Stimulated activated CD4-positive, alpha-beta T cell treated with anti-CD3 and anti-CD28 coated beads, TNF-alpha, amount 100 ng/mL, for 24 hours (primary cell): ENCODE results near the gene ATF7.
"Not testable (repeated sequence)": the region's sequence is repeated elsewhere in the genome, so short reads cannot be mapped to it uniquely, and the experiment has no call there.

ENCODE experiments used
- DNase-seq, 3 experiments: peaks; one replicate each; pipeline ENCODE4 v3.0.0-alpha.2; 2020; ENCODE audit warnings: low read depth in 3 of 3

The ATF7 gene

DNA sequence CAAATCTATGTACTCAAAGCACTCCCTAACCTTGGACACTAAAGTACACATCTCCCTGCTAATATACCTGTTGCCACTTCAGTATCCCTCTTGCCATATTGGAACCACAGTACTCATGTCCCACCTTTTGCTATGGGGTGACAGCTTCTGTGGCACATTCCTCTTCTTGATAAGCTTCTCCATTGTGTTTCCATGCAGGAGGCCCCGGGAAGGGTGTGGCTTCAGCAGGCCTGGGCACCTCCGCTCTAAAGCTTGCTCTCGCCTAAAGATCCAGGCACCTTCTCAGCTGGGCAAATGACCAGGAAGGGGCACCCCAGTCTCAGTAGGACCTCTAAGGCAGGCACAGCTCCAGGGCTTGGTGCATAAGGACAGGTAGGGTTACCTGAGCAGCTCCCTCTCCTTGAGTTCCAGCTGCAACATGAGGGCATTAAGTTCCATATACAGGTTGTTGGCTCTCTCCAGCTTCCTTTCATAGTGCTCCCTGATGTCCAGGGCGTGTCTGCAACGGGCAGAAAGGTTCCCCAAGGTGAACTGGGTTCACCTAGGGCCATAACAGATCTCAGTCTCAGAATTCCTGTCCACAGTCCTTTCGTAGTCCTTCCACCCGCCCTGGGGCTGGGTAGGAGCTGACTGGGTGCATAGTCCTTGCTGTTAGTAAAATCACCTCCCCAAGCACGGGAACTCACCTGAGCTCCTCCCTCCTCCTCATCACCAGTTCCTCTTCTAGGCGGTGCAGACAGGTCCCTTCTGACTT, 142.8 kb downstream of the ATF7 start:
- no peak for DNase-seq

DNA sequence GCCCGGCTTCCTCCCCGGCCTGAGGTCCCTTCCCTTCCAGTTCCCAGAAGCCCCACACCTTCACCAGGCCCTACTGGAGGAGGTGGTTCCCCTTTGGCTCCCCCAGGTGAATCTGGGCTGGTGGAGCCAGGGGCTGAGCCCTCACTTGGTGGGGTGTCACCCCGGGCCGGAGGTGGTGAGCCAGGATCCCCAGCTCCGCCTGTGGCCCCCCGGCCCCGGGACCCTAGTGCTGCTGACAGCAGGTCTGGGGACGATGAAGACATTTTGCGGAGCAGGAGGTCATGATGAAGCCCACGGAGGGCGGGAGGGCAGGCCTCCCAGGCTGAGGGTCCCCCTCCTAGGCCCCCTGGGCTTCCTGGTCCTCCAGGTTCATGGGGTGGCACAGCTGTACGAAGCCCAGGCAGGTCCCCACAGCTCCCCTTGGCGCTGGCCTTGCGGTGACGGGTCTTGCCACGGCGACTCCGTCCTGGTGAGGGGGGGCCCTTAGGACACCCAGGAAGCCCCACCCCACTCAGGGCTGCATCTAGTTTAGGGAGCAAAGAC, 143.5 kb downstream of the ATF7 start:
- no peak for DNase-seq

DNA sequence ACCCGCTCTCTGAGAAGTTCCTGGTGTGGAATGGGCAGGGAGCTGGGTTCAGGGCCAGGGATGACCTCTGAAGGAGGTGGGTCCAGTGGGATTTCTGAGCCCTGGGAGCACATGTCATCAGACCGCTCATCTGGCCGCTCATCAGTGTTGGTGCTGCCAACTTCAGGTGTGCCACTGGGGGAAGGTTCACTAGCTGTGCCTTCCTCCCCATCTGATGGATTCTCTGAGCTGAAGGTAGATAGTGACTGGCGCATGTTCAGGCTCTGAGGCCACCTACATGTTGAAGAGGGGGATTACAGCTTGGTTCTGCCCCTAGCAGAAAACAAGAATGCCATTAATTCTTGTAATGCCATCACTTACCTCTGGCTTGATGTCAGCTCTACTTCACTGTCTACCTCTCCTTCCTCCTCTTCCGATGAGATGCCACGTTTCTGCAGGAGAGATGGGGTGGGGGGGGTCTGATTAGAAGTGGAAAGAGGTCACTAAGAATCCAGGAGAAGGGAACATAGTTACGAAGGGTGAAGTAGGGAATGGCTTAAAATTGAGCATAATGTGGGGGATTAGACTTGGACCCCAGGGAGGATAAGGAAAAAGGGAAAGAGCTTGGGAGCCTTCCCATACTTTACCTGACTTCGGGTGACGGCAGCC, 144.1 kb downstream of the ATF7 start:
- DNase-seq: no peak

DNA sequence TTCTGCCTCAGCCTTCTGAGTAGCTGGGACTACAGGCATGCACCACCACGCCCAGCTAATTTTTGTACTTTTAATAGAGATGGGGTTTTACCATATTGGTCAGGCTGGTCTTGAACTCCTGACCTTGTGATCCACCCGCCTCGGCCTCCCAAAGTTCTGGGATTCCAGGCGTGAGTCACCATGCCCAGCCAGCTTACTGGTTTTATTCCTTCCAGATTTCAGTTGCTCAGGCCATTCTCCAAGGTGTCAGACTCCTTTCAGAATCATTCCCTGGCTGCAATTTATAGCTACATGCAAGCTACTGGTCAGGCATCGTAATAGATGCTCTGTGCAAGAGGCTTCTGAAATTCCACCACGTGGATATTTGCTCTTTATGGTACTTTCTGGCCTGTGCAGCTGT, 144.7 kb downstream of the ATF7 start:
- not testable (repeated sequence) for DNase-seq

DNA sequence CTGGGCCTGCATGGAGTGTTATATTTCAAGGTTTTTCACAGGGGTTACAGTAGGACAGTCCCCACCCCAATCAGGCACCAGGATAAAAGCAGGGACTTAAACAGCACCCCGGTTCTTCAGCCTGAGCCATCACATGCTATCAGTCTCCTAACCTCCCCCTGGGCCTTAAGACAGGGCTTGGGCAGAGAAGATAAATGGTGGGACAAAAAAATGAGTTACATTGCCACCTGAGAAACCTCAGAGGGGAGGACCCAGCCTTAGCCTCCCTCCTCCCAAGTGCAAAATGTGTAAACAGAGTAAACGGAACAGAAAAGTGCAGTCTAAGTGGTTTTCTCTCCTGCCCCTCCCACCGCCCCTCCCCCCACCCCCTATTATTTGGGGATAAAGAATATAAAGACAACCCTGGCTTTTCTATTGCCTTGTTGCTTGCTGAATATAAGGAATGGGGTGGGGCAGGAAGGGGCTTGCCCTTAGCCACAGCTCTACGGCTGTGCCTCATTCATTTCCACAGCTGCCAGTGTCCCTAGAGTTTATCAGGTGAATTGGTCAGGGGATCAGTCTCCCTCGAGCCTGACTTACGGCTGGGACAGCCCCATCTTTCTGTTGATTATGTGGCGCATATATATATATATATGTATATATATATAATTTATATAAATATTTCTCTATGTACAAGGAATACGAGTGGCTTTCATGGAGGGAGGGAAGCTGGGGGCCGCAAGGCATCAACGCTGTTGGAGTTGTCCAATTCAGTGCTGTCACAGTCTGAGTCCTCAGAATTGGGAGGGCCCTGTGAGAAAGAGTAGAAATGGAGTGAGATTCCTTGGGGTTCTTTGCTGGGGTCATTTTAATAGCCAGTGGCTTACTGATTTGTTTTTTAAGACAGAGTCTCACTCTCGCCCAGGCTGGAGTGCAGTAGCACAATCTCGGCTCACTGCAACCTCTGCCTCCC, 145.4 kb downstream of the ATF7 start:
- no peak for DNase-seq

DNA sequence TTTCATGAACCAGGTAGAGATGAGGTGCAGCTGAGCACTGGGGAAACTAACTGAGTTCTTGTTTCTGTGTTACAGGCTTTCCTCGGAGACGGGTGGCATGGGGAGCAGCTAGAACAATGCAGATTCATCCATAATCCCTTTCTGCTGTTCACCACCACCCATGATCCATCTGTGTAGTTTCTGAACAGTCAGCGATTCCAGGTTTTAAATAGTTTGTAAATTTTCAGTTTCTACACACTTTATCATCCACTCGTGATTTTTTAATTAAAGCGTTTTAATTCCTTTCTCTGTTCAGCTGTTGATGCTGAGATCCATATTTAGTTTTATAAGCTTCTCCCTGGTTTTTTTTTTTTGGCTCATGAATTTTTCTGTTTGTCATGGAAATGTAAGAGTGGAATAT, 146.9 kb downstream of the ATF7 start:
- DNase-seq: no peak

DNA sequence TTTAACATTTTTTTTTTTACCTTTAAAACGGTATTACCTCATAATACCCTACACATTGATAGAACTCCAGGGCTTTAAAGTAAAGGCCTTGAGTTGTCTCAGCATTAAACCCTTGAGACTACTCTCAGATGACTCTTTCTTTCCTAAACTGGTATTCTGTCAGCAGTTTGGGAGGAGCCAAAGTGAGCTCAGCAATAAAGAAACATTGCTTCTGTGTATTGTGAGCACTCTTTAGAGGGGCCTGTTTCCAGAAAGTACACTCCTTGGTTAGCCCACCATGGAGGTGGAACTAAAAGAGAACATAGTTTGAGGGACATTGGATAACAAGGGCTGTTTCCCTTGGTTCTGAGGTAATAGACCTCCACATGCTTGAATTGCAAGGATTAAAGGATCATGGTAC, 147.3 kb downstream of the ATF7 start:
- DNase-seq: no peak

DNA sequence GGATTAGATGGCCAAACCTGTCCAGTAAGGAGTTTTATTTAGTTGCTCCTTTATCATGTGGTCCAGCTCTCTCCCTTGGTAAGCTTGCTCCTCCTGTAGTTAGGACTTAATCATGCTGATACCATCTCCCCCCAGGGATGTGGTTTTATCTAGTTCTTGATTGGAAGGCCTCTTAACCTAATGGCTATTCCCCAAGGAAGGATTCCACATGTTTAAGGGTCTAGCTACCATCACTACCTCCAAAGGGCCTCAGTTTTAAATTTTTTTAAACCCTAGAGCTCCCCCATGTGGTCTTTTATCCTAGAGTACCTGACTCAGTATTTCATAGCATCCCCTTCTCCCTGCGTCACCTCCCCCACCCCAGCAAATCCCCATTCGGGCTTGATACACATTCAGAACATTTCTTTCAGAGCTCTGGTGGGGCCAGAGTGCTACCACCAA, 149.4 kb downstream of the ATF7 start:
- no peak for DNase-seq

DNA sequence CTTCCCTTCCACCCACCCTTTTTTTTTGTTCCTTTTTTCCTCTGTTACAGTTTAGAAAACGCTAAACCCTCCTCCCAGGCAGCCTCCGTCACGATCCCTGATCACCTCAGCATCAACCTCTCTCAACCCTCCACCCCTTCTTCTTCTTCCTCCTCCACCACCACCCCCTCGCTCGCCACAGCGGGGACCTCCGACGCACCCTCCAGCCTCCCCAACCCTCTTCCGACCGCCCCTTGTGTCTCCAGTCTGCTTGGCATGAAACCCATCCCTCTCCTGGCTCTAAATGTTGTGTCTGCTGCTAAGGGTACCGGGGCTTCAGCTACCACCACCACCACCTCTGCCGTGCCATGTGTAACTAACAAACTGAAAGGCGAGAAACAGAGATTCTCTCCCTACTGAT, 151.4 kb downstream of the ATF7 start:
- no peak for DNase-seq

DNA sequence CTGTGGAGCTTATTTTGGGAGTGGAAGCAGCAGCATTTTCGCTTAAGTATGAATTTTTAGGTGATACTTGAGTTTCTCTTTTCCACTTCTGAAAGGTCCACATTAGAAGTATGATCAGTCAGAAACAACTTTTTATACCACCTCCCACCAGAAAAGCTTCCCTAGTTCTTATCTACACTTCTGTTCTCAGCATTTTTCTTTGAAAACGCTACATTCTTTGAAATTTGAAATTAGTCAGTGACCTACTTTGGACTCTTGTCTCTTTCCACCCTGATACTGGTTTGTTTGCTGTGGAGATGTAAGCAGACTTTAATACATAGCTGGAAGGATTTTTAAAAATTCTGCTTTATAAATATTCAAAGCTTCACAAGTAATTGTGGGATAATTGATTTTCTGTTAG, 152.1 kb downstream of the ATF7 start:
- no peak for DNase-seq

DNA sequence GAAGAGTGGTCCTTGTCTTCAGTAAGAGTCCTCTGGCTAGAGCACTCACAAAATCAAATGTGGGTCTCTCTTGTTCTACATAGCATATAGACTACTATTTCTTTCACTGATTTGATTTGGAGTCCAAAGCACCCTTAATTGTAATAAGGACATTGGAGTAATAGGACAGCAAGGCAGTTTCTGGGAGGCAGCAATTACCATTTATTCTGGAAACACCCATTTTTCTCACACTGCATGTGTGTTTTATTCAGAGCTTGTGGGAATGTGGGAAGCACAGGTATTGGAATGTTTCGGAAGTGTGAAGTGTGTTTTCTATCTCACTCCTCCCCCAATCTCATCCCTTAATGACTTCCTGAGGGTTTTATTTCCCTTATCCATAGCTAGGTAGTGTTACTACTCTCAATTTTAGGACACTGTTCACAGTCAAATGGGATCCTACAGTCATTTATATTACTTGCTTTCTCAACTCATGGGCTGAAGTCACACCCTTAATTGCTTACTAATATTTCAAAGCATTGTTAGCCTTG, 154.1 kb downstream of the ATF7 start:
- DNase-seq: no peak

DNA sequence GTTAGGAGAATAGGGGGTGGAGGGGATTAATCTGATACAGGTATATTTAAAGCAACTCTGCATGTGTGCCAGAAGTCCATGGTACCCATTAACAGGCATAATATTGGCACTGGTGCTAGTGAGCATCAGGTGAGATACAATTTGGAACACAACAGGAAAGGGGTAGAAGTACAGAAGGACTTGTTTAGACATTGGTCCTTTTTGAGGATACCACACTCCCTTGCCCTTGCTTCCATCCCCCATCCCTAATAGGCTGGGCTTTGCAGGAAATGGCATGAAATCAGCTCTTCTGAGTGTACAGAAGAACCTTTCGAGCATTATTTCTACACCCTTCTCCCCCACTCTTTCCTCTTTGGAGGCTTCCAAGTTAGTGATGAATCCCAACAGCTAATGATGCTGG, 157.9 kb downstream of the ATF7 start:
- DNase-seq: no peak

DNA sequence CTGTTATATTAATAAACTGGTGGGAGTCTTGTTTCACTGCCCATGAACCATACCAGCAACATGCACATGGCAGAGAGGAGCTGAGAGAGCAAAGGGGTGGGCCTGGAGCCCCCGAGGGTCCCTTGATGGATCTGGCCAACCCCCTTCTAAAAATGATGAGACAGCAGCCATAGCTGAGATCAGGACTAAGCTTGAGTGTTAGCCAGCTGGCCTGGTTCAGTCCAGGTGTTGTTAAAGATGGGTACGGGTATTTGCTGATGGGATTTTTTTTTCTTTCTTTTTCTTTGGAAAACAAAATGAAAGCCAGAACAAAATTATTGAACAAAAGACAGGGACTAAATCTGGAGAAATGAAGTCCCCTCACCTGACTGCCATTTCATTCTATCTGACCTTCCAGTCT, 158.3 kb downstream of the ATF7 start:
- no peak for DNase-seq

DNA sequence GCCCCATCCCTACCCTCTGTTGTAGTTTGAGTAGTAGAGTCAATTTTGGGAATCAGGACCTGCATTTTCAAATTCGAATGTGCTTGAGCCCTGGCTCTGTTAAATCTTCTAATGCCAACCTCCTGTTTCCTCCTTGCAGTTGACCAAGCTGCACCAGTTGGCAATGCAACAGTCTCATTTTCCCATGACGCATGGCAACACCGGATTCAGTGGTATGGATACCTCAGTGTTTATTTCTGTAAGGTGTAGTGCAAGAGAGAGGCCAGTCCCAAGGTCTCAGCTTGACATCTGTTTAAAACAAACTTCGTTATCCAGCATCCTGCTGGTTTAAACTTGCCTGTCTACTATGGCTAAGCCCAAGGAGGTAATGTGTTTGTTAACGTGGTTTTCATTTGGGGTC, 159.1 kb downstream of the ATF7 start:
- DNase-seq: no peak

DNA sequence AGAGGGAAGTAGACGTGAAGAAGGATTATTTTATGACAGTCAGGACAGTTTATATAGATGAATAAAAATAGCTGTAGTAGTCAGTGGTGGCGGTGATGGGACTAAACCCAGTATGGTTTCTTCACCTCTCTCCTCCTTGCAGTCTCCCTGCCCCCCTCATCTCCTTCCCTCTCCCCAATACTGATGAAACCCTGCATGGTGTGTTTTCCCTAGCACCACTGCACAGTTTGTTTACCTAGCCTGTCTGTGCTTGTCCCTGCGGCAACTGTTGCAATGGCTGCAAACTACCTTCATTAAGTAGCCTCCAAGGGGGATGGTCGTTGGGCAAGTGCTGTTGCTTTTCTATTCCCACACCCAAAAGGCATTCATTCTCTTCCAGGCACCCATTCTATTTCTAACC, 159.5 kb downstream of the ATF7 start:
- no peak for DNase-seq

DNA sequence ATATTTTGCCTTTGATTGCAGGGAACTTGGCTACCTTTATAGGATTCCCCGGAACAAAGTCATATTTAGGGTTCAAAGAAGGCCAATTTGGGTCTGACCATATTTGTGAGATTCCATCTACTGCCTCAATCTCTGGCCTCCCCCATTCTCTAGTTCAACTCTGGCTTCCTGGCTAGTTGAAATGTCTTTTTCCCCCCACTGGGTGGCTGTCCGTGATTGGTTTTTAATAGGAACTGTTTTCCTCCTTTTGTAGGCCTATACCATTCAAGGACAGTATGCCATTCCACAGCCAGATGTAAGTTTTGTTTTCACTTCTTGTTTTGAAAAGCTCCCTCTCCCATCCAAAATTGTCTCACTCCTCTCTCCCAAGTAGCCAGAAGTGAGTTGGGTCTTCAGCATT, 160.5 kb downstream of the ATF7 start:
- DNase-seq: no peak

DNA sequence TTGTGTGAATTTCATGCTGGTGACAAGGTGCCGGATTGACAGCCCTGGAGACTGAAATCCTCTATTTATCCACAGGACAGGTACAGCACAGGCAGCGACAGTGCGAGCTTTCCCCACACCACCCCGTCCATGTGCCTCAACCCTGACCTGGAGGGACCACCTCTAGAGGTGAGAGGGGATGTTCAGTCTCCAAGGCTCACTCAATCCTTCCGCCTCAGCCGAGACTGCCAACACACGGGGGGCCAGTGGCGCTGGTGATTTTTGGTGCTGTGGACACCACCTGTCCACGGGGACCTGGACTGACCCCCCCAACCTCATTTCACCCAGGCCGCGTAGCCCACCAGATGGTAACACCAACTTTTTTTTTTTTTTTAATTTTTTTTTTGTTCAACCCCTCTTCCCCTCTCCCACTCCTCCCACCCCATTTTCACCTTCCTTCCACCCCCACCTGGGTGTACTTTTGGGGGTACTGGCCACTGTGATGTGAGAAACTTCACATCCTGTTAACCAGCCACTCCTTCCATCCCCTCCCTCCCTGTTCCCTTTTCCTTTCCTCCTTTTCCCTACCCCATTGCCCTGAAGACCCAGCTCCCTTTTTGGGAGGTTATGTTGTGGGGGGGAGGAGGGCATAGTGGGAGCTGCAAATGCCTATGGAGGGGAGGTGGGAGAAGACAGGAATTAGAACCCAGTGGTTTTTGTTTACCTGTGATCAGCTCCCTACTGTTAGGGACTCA, 161.3 kb downstream of the ATF7 start:
- DNase-seq: no peak

DNA sequence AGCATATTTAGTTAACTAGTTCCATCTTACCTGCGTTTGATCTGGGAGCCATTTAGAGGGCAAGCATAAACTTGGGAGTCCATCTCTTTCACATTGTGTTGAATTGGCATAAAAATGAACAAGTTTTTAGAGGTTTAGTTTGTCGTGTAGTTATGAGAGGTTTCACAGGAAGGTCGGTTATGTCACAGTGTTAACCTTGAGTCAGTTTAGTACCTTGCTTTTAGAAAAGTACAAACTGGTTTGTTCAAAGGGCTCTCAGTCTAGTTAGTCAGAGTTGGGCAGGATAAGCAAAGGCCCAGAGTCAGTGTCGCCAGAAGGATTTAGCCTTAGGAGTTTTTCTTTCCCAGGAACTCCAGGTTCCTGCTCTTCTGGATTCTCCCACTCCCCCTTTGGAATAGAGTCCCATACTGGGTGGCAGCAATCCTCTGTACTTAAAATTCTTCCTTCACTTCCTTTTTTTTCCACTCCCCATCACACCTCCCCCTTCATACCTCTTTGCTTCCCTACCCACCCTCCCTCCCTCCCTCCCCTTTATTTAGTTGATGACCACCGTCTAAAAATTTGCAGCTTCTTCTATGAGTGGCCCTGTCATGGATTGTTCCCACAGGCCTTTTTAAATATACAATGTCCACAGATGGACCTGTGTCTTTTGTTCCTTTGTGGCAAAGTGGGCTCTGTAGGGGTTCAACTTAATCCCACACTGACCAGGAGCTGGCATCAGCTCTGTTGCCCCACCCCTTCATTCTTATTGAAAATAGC, 162.2 kb downstream of the ATF7 start:
- no peak for DNase-seq

DNA sequence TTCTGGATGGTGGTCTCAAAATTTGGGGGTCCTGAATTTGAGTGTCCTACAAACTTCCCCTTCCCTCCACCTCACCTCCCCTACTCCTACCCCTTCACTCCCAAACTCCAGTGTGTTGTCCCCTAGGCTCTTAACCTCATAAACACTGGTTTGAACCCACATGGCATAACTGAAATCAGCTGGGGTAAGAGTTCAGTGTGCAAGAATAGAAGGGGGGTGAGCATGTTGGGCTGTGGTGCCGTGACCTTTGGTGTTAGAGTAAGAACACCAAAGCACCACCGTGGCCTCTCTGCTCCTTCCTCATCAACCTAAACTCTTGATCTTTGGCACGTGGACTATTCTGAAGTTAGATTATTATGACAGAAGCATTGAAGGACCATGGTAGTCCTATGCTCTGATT, 163.2 kb downstream of the ATF7 start:
- no peak for DNase-seq

DNA sequence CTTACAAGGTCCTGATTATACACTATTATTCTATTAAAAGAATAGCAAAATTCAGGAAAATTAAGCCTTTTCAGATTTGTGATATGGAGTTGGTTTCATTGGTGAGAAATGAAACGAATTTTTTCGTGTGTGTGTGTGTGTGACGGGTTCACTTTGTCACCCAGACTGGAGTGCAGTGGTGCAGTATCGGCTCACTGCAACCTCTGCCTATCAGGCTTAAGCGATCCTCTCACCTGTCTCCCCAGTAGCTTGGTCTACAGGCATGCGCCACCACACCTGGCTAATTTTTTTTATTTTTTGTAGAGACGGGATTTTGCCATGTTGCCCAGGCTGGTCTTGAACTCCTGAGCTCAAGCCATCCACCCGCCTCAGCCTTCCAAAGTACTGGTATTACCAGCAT, 164.6 kb downstream of the ATF7 start:
- no peak for DNase-seq

DNA sequence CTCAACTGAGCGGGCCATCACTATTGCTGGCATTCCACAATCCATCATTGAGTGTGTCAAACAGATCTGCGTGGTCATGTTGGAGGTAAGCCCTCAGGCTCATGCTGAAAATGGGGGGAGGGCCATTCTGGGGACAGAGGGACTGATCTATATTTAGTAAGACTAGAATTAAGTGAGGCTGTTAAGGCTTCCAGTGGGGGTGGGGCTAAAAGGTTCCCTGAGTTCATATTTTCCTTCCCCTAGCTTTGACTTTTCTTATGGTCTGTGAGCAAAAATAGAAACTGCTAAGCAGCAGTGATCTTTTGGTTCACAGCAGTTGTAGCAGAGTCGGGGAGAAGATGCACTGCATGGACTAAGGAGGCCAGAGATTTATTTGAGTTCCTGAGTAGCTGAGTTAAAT, 165.1 kb downstream of the ATF7 start:
- DNase-seq: no peak
